K562 (cell line): ENCODE data around the gene SLC29A3. TPM values are rescaled to one million over a fixed set of nuclear protein-coding genes. Genes with fewer than 3 reads are reported as not detected.

ENCODE experiments used
- ATAC-seq: fragments of 200-7000 bp; cut with Tn5 transposase; 3 replicates; pipeline ENCODE4 v1.9.1; 2020; ENCODE audit warnings: moderate library complexity
- BruUV-seq: library from RNA; stranded (reverse); fragments of 400-500 nt; replicated peaks from 2 replicates; lab custom pipeline; 2021; lab: Mats Ljungman, UMichigan
- CTCF ChIA-PET: fragments of 300-600 bp; formaldehyde crosslinking; extraction: SDS; loops from one replicate; lab custom pipeline; 2021; ENCODE audit warnings: low intra/inter-chr PET ratio; lab: Yijun Ruan, JAX
- POLR2A ChIA-PET: fragments of 300-600, 350-650 bp; sonication (Branson Sonifier 250); formaldehyde crosslinking; extraction: SDS; loops from one replicate; lab custom pipeline; 2021; ENCODE audit warnings: antibody characterized with exemption, inconsistent platforms; lab: Yijun Ruan, JAX
- DNase-seq, 4 experiments: peaks; one replicate each; pipeline versions ENCODE4 v3.0.0 to v3.0.0-alpha.2; 2011 to 2018; ENCODE audit warnings: low spot score in 3 of 4, mixed read lengths in 3 of 4; ENCODE audit errors: extremely low read depth in 1 of 4
- FAIRE-seq: peaks from 2 replicates; lab custom pipeline; 2011; peaks lifted over from hg19 to GRCh38; lab: Jason Lieb, UNC
- H2AFZ ChIP-seq: 2 replicates; pipeline ENCODE4 v1.6.0; 2011; ENCODE audit warnings: low read depth, low read length, control low read depth, inconsistent platforms
- H3K27ac ChIP-seq: fragments of 200-600 bp; 3 replicates; pipeline ENCODE4 v1.8.0; 2011; ENCODE audit warnings: low read depth, mild to moderate bottlenecking, control low read depth, inconsistent platforms, low read length, moderate library complexity, mixed read lengths; ENCODE audit errors: extremely low read depth
- H3K27me3 ChIP-seq, 2 experiments: fragments of 300-600 bp in 1 of 2; 2 replicates in 1 of 2; 3 replicates in 1 of 2; pipeline versions ENCODE4 v1.6.0 to v1.8.0; 2011; ENCODE audit warnings: inconsistent platforms in 2 of 2, low read length in 2 of 2, mild to moderate bottlenecking in 1 of 2, mixed read lengths in 1 of 2, moderate library complexity in 1 of 2; ENCODE audit not compliant: control insufficient read depth in 2 of 2, insufficient read depth in 2 of 2
- H3K36me3 ChIP-seq: fragments of 300-600 bp; 3 replicates; pipeline ENCODE4 v1.8.0; 2011; ENCODE audit warnings: mild to moderate bottlenecking, low read length, inconsistent platforms; ENCODE audit not compliant: control insufficient read depth, insufficient read depth
- H3K4me1 ChIP-seq, 2 experiments: fragments of 200-600 bp in 1 of 2; replicated peaks in 1 of 2; 2 replicates in 1 of 2; 3 replicates in 1 of 2; pipeline versions ENCODE4 v1.5.1 to v1.8.0; 2011; ENCODE audit warnings: inconsistent platforms in 2 of 2, low read length in 2 of 2, mild to moderate bottlenecking in 1 of 2, mixed read lengths in 1 of 2, moderate library complexity in 1 of 2; ENCODE audit not compliant: control insufficient read depth in 2 of 2, insufficient read depth in 2 of 2
- H3K4me2 ChIP-seq: 2 replicates; pipeline ENCODE4 v1.6.1; 2011; ENCODE audit warnings: low read length, control low read depth, inconsistent platforms, mixed read lengths; ENCODE audit not compliant: insufficient read depth
- H3K4me3 ChIP-seq: fragments of 200-600 bp; sonication (generic), shearing (Covaris generic); 2 replicates; pipeline ENCODE4 v1.5.1; 2016; ENCODE audit warnings: control low read depth, inconsistent platforms
- H3K79me2 ChIP-seq: fragments of 200-600 bp; 3 replicates; pipeline ENCODE4 v1.8.0; 2011; ENCODE audit warnings: low read length, inconsistent platforms; ENCODE audit not compliant: control insufficient read depth, insufficient read depth
- H3K9ac ChIP-seq, 2 experiments: 2 replicates each; pipeline versions ENCODE4 v1.6.0 to v1.6.1; 2011; ENCODE audit warnings: low read depth in 2 of 2, low read length in 2 of 2, control low read depth in 1 of 2, inconsistent platforms in 1 of 2, mild to moderate bottlenecking in 1 of 2, mixed read lengths in 1 of 2; ENCODE audit not compliant: insufficient read depth in 1 of 2
- H3K9me1 ChIP-seq: one replicate; pipeline ENCODE4 v1.6.0; 2011; ENCODE audit warnings: inconsistent platforms, mild to moderate bottlenecking, low read length, moderate library complexity; ENCODE audit not compliant: control insufficient read depth, insufficient read depth
- H3K9me3 ChIP-seq: replicated peaks from 2 replicates; pipeline ENCODE4 v1.5.1; 2011; ENCODE audit warnings: low read depth, low read length, inconsistent platforms; ENCODE audit not compliant: control insufficient read depth, insufficient read depth
- H4K20me1 ChIP-seq: replicated peaks from 2 replicates; pipeline ENCODE4 v1.6.1; 2011; ENCODE audit warnings: low read length, inconsistent platforms, mixed read lengths; ENCODE audit not compliant: control insufficient read depth, insufficient read depth
- CXXC5 ChIP-seq: fragments of 250-450 bp; sonication (Bioruptor Pico); IDR thresholded peaks from 2 replicates; pipeline ENCODE4 v1.8.0; 2022; ENCODE audit warnings: inconsistent platforms, mild to moderate bottlenecking, moderate library complexity
- EHMT2 ChIP-seq: fragments of 450-650 bp; IDR thresholded peaks from 2 replicates; pipeline ENCODE4 v1.6.1; 2018; ENCODE audit warnings: antibody characterized with exemption
- GTF2F1 ChIP-seq: IDR thresholded peaks from 2 replicates; pipeline ENCODE4 v1.6.1; 2011; ENCODE audit warnings: low read depth, low read length, improper control_type of control experiment
- MCM5 ChIP-seq: fragments of 450-650 bp; IDR thresholded peaks from 2 replicates; pipeline ENCODE4 v1.6.1; 2016; ENCODE audit warnings: low read depth
- MTA3 ChIP-seq: fragments of 450-650 bp; formaldehyde crosslinking; IDR thresholded peaks from 2 replicates; pipeline ENCODE4 v1.6.1; 2017; ENCODE audit warnings: mild to moderate bottlenecking, borderline replicate concordance
- RB1 ChIP-seq: fragments of 450-650 bp; IDR thresholded peaks from 2 replicates; pipeline ENCODE4 v1.6.1; 2017; ENCODE audit warnings: low read depth, mild to moderate bottlenecking
- SLC30A9 ChIP-seq: fragments of 250-450 bp; sonication (Bioruptor Pico); IDR thresholded peaks from 2 replicates; pipeline ENCODE4 v1.8.0; 2022; ENCODE audit warnings: mild to moderate bottlenecking, moderate library complexity
- SMARCE1 ChIP-seq: fragments of 450-650 bp; IDR thresholded peaks from 2 replicates; pipeline ENCODE4 v1.7.1; 2016; ENCODE audit warnings: mild to moderate bottlenecking
- SPI1 ChIP-seq: IDR thresholded peaks from 2 replicates; pipeline ENCODE4 v1.6.1; 2011; ENCODE audit warnings: low read depth, low read length, control low read depth, borderline replicate concordance
- TCF3 ChIP-seq: sonication (generic); formaldehyde crosslinking; IDR thresholded peaks from 2 replicates; pipeline ENCODE4 v1.4.0; 2020; ENCODE audit warnings: mild to moderate bottlenecking, missing genetic modification reagents
- TEAD1 ChIP-seq, 2 experiments: fragments of 450-650 bp in 1 of 2; sonication (generic) in 1 of 2; formaldehyde crosslinking; IDR thresholded peaks; 2 replicates each; pipeline versions ENCODE4 v1.4.0 to v1.8.0; 2020 to 2022; ENCODE audit warnings: mild to moderate bottlenecking in 2 of 2, missing genetic modification reagents in 1 of 2
- ZHX1 ChIP-seq: fragments of 150-350 bp; conservative IDR thresholded peaks from 2 replicates; pipeline ENCODE4 v1.6.1; 2014; ENCODE audit warnings: low read length
- ZNF184 ChIP-seq: sonication (generic); formaldehyde crosslinking; IDR thresholded peaks from 2 replicates; pipeline ENCODE4 v1.5.0; 2020; ENCODE audit warnings: missing genetic modification reagents
- ZNF511 ChIP-seq: sonication (generic); formaldehyde crosslinking; IDR thresholded peaks from 2 replicates; pipeline ENCODE4 v1.8.0; 2022; ENCODE audit warnings: mild to moderate bottlenecking, missing genetic modification reagents
- WGBS: fragments of 100-300 bp; shearing (Covaris generic); methylation state at CpG from one replicate; pipeline ENCODE4 v1.1.6; 2016; ENCODE audit warnings: low coverage, mixed read lengths; ENCODE audit not compliant: insufficient coverage; ENCODE audit errors: missing lambda C conversion rate; 5-methylcytosine and 5-hydroxymethylcytosine counted together
- in situ Hi-C: fragments of 300-500 bp; cut with MboI; formaldehyde crosslinking; loops from 4 replicates; pipeline ENCODE4 v1.15.0; 2018; ENCODE audit warnings: inconsistent platforms, mixed read lengths
- intact Hi-C: fragments of 100-400 bp; cut with micrococcal nuclease; formaldehyde crosslinking; loops from 2 replicates; pipeline ENCODE4 v1.14.2; 2022
- polyA plus RNA-seq, 8 experiments: library from polyadenylated mRNA; depleted of rRNA in 4 of 8; stranded (reverse) in 5 of 8; unstranded in 3 of 8; fragments of >200 nt; fragmentation: Nextera tagmentation in 2 of 8; fragmentation: Illumina TruSeq in 1 of 8; extraction: Ambion mirVana in 2 of 8; extraction: Trizol in 1 of 8; gene quantifications; 2 replicates each; pipeline versions ENCODE4 v1.2.1 to v1.2.3, GENCODE V29; 2011 to 2014; ENCODE audit warnings: inconsistent platforms in 1 of 8, missing spikeins in 1 of 8
- total RNA-seq, 7 experiments: library from RNA; depleted of rRNA in 6 of 7; stranded (reverse); fragments of >200 nt in 6 of 7; fragmentation: Illumina TruSeq in 2 of 7; extraction: Trizol in 2 of 7; gene quantifications; 2 replicates each; pipeline versions ENCODE4 v1.2.1 to v1.2.3, GENCODE V29; 2011 to 2021; ENCODE audit warnings: low replicate concordance in 1 of 7
- TF ChIP-seq, protein P1 (sequence below): fragments of 150-350 bp; IDR thresholded peaks from 2 replicates; pipeline ENCODE4 v1.6.1; 2014; ENCODE audit warnings: low read depth, mild to moderate bottlenecking, low read length, borderline replicate concordance
- TF ChIP-seq, protein P2 (sequence below): sonication (generic); formaldehyde crosslinking; IDR thresholded peaks from 2 replicates; pipeline ENCODE4 v1.9.0; 2022; ENCODE audit warnings: mild to moderate bottlenecking, missing genetic modification reagents

The SLC29A3 gene
- total and polyA plus RNA-seq, 9 of the 15 experiments (the other 6 are each of a cell fraction or from before 2014, with no cell fraction given), result 2.1 to 10.7 (median 4.6) TPM

GRCh38 chr10:71271662-71272055 is 47.4 kb upstream of the SLC29A3 start:
- H3K27ac ChIP-seq, result no peak overlapping the region
- no peak for DNase-seq
- in situ Hi-C loops, result no loop called here
- no peaks in the 10 kb centered on the region; a peak in 2 of 5 replicates for H3K27me3 ChIP-seq
- CTCF ChIA-PET, result interaction anchor here (0.7 kb wide), 1 partner anchor 14 kb away, joined by 3 read pairs; no protein-coding TSS in a partner anchor
- no peak overlapping the region for H3K4me2 ChIP-seq
- peaks cover 19 to 22% of the 10 kb centered on the region in 2 experiments for H3K4me1 ChIP-seq
- POLR2A ChIA-PET, result interaction anchor here (0.6 to 1.0 kb wide), 4 partner anchors 9 to 525 kb away, joined by 3 to 4 read pairs (median 4); no protein-coding TSS in a partner anchor
- H3K4me3 ChIP-seq, result no peak overlapping the region
- intact Hi-C loops, result no loop called here
- H4K20me1 ChIP-seq, result peaks cover 8% of the 10 kb centered on the region; the same call in 1 of the 2 replicates
- H3K9me1 ChIP-seq, result no peaks in the 10 kb centered on the region
- H3K36me3 ChIP-seq, result no peaks in the 10 kb centered on the region
- BruUV-seq, result no TSS peak
- no peak for ATAC-seq
- H3K9ac ChIP-seq, result 0 out of 4 replicates have a peak overlapping the region, but pooled peaks of 1 of the 2 experiments have one; percentile 4
- no peaks in the 10 kb centered on the region for H3K9me3 ChIP-seq
- WGBS, result 49% methylated on average over 14 of the region's 14 CpGs
- no peak overlapping the region for H2AFZ ChIP-seq
- no peak for FAIRE-seq
- H3K79me2 ChIP-seq, result no peaks in the 10 kb centered on the region
- TF ChIP-seq TEAD1 (CRISPR knock-in tag; IDR thresholded peaks at IDR 0.05) (no peak), MCM5 (no peak), SLC30A9 (CRISPR knock-in tag) (no peak), EHMT2 (no peak), MTA3 (no peak), ZHX1 (no peak), TCF3 (no peak), SMARCE1 (no peak), CXXC5 (CRISPR knock-in tag) (no peak), SPI1 (no peak), ZNF511 (CRISPR knock-in tag) (no peak), GTF2F1 (no peak), RB1 (no peak), ZNF184 (CRISPR knock-in tag) (no peak)
- TF ChIP-seq, protein P1, sequence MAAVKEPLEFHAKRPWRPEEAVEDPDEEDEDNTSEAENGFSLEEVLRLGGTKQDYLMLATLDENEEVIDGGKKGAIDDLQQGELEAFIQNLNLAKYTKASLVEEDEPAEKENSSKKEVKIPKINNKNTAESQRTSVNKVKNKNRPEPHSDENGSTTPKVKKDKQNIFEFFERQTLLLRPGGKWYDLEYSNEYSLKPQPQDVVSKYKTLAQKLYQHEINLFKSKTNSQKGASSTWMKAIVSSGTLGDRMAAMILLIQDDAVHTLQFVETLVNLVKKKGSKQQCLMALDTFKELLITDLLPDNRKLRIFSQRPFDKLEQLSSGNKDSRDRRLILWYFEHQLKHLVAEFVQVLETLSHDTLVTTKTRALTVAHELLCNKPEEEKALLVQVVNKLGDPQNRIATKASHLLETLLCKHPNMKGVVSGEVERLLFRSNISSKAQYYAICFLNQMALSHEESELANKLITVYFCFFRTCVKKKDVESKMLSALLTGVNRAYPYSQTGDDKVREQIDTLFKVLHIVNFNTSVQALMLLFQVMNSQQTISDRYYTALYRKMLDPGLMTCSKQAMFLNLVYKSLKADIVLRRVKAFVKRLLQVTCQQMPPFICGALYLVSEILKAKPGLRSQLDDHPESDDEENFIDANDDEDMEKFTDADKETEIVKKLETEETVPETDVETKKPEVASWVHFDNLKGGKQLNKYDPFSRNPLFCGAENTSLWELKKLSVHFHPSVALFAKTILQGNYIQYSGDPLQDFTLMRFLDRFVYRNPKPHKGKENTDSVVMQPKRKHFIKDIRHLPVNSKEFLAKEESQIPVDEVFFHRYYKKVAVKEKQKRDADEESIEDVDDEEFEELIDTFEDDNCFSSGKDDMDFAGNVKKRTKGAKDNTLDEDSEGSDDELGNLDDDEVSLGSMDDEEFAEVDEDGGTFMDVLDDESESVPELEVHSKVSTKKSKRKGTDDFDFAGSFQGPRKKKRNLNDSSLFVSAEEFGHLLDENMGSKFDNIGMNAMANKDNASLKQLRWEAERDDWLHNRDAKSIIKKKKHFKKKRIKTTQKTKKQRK, result no peak
- TF ChIP-seq, protein P2, sequence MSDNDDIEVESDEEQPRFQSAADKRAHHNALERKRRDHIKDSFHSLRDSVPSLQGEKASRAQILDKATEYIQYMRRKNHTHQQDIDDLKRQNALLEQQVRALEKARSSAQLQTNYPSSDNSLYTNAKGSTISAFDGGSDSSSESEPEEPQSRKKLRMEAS (CRISPR knock-in tag), result no peak
